ENCODE measurements around the gene PLCH1. TPM values are rescaled to one million over a fixed set of nuclear protein-coding genes. Genes with fewer than 3 reads are reported as not detected.

The PLCH1 gene
- total and polyA plus RNA-seq, 7 donors, result 0.03 to 1.1 (median 0.06) TPM; not detected in 2

- Histone ChIP-seq H3K4me3 (no peak overlapping the region), H3K36me3 (ENCODE audit: insufficient read depth in 1 of 2, low read depth in 1 of 2) (no peaks in the 10 kb centered on the region), H3K4me1 (no peaks in the 10 kb centered on the region), H3K27me3 (ENCODE audit: insufficient read depth in 3 of 3, low read length in 2 of 3) (no peaks in the 10 kb centered on the region), H3K27ac (no peak overlapping the region), H3K9me3 (no peaks in the 10 kb centered on the region)
- ATAC-seq (no peak), DNase-seq (no peak)
- TF ChIP-seq CTCF (IDR thresholded peaks at IDR 0.05), result no peak
- intact Hi-C loops (cut with DNase I), result no loop called here
- WGBS, 3 donors, result 24 to 38% (median 34%) methylated on average over 2 of the region's 2 CpGs
Observed at GRCh38 chr3:155441026-155441425, 303.8 kb downstream of the PLCH1 start.

- no peaks in the 10 kb centered on the region for H3K27me3 ChIP-seq (ENCODE audit: insufficient read depth in 3 of 3, low read length in 2 of 3)
- intact Hi-C loops (cut with DNase I), result no loop called here
- ATAC-seq (no peak), DNase-seq (no peak)
- no peaks in the 10 kb centered on the region for H3K36me3 ChIP-seq (ENCODE audit: insufficient read depth in 1 of 2, low read depth in 1 of 2)
- H3K9me3 ChIP-seq, result no peaks in the 10 kb centered on the region
- no peaks in the 10 kb centered on the region for H3K4me1 ChIP-seq
- no peak overlapping the region for H3K4me3 ChIP-seq
- no peak overlapping the region for H3K27ac ChIP-seq
- TF ChIP-seq CTCF (IDR thresholded peaks at IDR 0.05), result no peak
Observed at GRCh38 chr3:155435821-155436220, 309.1 kb downstream of the PLCH1 start.

- no peaks in the 10 kb centered on the region for H3K9me3 ChIP-seq
- intact Hi-C loops (cut with DNase I), result no loop called here
- DNase-seq, result no peak
- H3K27me3 ChIP-seq (ENCODE audit: insufficient read depth in 3 of 3, low read length in 2 of 3), result no peaks in the 10 kb centered on the region
- H3K4me3 ChIP-seq, result no peak overlapping the region
- no peak for TF ChIP-seq CTCF (IDR thresholded peaks at IDR 0.05)
- H3K36me3 ChIP-seq (ENCODE audit: insufficient read depth in 1 of 2, low read depth in 1 of 2), result no peaks in the 10 kb centered on the region
- 76 to 80% (median 77%) methylated on average over 7 of the region's 7 CpGs for WGBS, 3 donors
- H3K4me1 ChIP-seq, result no peaks in the 10 kb centered on the region
- ATAC-seq, result no peak
- no peak overlapping the region for H3K27ac ChIP-seq
Observed at GRCh38 chr3:155431856-155432570, 312.9 kb downstream of the PLCH1 start.

GRCh38 chr3:155428563-155428962, 316.3 kb downstream of the PLCH1 start:
- intact Hi-C loops (cut with DNase I), result no loop called here
- Histone ChIP-seq H3K9me3 (peaks cover 11% of the 10 kb centered on the region), H3K4me3 (no peak overlapping the region), H3K4me1 (no peaks in the 10 kb centered on the region), H3K27ac (no peak overlapping the region), H3K27me3 (ENCODE audit: insufficient read depth in 3 of 3, low read length in 2 of 3) (no peaks in the 10 kb centered on the region), H3K36me3 (ENCODE audit: insufficient read depth in 1 of 2, low read depth in 1 of 2) (no peaks in the 10 kb centered on the region)
- 83 to 85% (median 84%) methylated on average over 4 of the region's 4 CpGs for WGBS, 3 donors
- DNase-seq (no peak), ATAC-seq (no peak)
- no peak for TF ChIP-seq CTCF (IDR thresholded peaks at IDR 0.05)
